ENCODE data around the gene DISP3. TPM values are rescaled to one million over a fixed set of nuclear protein-coding genes. Genes with fewer than 3 reads are reported as not detected.

Gene DISP3
- polyA plus RNA-seq, 1 of the 3 experiments (the other 2 are of a cell fraction): 0.08 TPM

- Histone ChIP-seq H3K4me3 (ENCODE audit: low read depth in 2 of 2, low read length in 1 of 2) (no peak overlapping the region), H3K36me3 (replicated peaks in 1 of 2; ENCODE audit: control insufficient read depth in 1 of 2, insufficient read depth in 2 of 2, low read length in 1 of 2) (no peaks in the 10 kb centered on the region), H3F3A (replicated peaks; ENCODE audit: insufficient read depth) (no peaks in the 10 kb centered on the region), H3K79me2 (ENCODE audit: insufficient read depth) (no peaks in the 10 kb centered on the region), H3K9me3 (no peaks in the 10 kb centered on the region), H3K27me3 (ENCODE audit: insufficient read depth) (no peaks in the 10 kb centered on the region), H3K27ac (ENCODE audit: low read depth in 2 of 2, low read length in 1 of 2) (no peak overlapping the region), H3K9ac (no peak overlapping the region), H3K4me1 (ENCODE audit: control insufficient read depth in 1 of 2, insufficient read depth in 2 of 2, low read depth in 1 of 2, low read length in 1 of 2) (peaks cover 0 to 20% of the 10 kb centered on the region in 2 experiments; a peak in 1 of 4 replicates), H2AFZ (ENCODE audit: low read depth) (no peak overlapping the region), H4K20me1 (ENCODE audit: insufficient read depth) (no peaks in the 10 kb centered on the region), H3K4me2 (no peak overlapping the region), H3K9me2 (no peaks in the 10 kb centered on the region)
- ChIA-PET POLR2A (no interaction called here), CTCF (interaction anchor here (0.6 to 2.2 kb wide), 3 partner anchors 11 to 20 kb away, joined by 3 to 7 read pairs (median 4); no protein-coding TSS in a partner anchor)
- TF ChIP-seq NRF1 (IDR thresholded peaks at IDR 0.05; ENCODE audit: low read depth, low read length) (no peak), GABPA (IDR thresholded peaks at IDR 0.05; ENCODE audit: low read depth) (no peak), MXI1 (IDR thresholded peaks at IDR 0.05; ENCODE audit: low read depth, low read length) (no peak), USF2 (IDR thresholded peaks at IDR 0.05; ENCODE audit: borderline replicate concordance, low read depth, low read length) (no peak), GATA2 (CRISPR knock-in tag; IDR thresholded peaks at IDR 0.05) (no peak), NFIC (IDR thresholded peaks at IDR 0.05; ENCODE audit: borderline replicate concordance) (no peak), RXRA (IDR thresholded peaks at IDR 0.05; ENCODE audit: borderline replicate concordance, low read depth) (no peak), RAD21 (IDR thresholded peaks at IDR 0.05; ENCODE audit: low read length) (no peak), FOXM1 (IDR thresholded peaks at IDR 0.05; ENCODE audit: low read depth) (no peak), ELF1 (IDR thresholded peaks at IDR 0.05) (no peak), JUND (IDR thresholded peaks at IDR 0.05) (no peak), SIN3A (IDR thresholded peaks at IDR 0.05; ENCODE audit: borderline replicate concordance, low read depth, low read length) (no peak)
- TF ChIP-seq, protein P1, sequence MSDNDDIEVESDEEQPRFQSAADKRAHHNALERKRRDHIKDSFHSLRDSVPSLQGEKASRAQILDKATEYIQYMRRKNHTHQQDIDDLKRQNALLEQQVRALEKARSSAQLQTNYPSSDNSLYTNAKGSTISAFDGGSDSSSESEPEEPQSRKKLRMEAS (IDR thresholded peaks at IDR 0.05; ENCODE audit: low read depth): no peak
- DNase-seq: no peak
- 46% methylated on average over 14 of the region's 18 CpGs for WGBS (ENCODE audit: low lambda C conversion rate)
Observed at GRCh38 chr1:11518791-11519628, 40.1 kb downstream of the DISP3 start.

DNA sequence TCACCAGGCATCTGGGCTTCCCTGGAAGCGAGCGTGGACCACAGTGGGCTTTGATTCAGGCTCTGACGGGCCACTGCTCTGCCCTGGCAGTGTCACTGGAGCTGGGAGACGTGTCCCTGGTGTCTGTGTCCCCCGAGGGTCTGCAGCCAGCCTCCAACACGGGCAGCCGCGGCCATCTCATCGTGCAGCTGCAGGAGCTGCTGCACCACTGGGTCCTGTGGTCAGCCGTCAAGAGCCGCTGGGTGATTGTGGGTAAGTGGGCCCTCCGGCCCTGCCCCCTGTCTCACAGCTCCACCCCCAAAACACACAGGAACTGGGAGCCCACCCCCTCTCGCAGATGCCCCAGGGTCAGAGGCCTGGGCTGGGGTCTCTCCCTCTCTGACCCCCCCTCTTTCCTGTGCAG is 40.7 kb downstream of the DISP3 start:
- H3K9ac ChIP-seq: no peak overlapping the region
- H2AFZ ChIP-seq (ENCODE audit: low read depth): no peak overlapping the region
- no peak overlapping the region for H3K4me2 ChIP-seq
- H3K79me2 ChIP-seq (ENCODE audit: insufficient read depth): no peaks in the 10 kb centered on the region
- H3K27me3 ChIP-seq (ENCODE audit: insufficient read depth): no peaks in the 10 kb centered on the region
- CTCF ChIA-PET: interaction anchor here (0.6 to 1.2 kb wide), 2 partner anchors 11 to 17 kb away, joined by 3 to 4 read pairs; no protein-coding TSS in a partner anchor
- H3K4me1 ChIP-seq (ENCODE audit: control insufficient read depth in 1 of 2, insufficient read depth in 2 of 2, low read depth in 1 of 2, low read length in 1 of 2): peaks cover 0 to 20% of the 10 kb centered on the region in 2 experiments; a peak in 1 of 4 replicates
- H3K9me3 ChIP-seq: no peaks in the 10 kb centered on the region
- H3K4me3 ChIP-seq (ENCODE audit: low read depth in 2 of 2, low read length in 1 of 2): no peak overlapping the region
- POLR2A ChIA-PET: no interaction called here
- no peaks in the 10 kb centered on the region for H3F3A ChIP-seq (replicated peaks; ENCODE audit: insufficient read depth)
- no peaks in the 10 kb centered on the region for H4K20me1 ChIP-seq (ENCODE audit: insufficient read depth)
- WGBS (ENCODE audit: low lambda C conversion rate): 80% methylated on average over 1 of the region's 13 CpGs
- no peak for DNase-seq
- no peaks in the 10 kb centered on the region for H3K9me2 ChIP-seq
- no peaks in the 10 kb centered on the region for H3K36me3 ChIP-seq (replicated peaks in 1 of 2; ENCODE audit: control insufficient read depth in 1 of 2, insufficient read depth in 2 of 2, low read length in 1 of 2)
- H3K27ac ChIP-seq (ENCODE audit: low read depth in 2 of 2, low read length in 1 of 2): no peak overlapping the region
- TF ChIP-seq NFIC (IDR thresholded peaks at IDR 0.05; ENCODE audit: borderline replicate concordance) (no peak), SIN3A (IDR thresholded peaks at IDR 0.05; ENCODE audit: borderline replicate concordance, low read depth, low read length) (no peak), YY1 (IDR thresholded peaks at IDR 0.05; ENCODE audit: low read depth) (no peak), TEAD4 (IDR thresholded peaks at IDR 0.05; ENCODE audit: borderline replicate concordance, insufficient read depth) (no peak), FOXJ3 (CRISPR knock-in tag; IDR thresholded peaks at IDR 0.05) (no peak), ELF1 (IDR thresholded peaks at IDR 0.05) (no peak), RFX5 (IDR thresholded peaks at IDR 0.05; ENCODE audit: low read length) (no peak), TAF1 (IDR thresholded peaks at IDR 0.05; ENCODE audit: borderline replicate concordance, low read depth, low read length) (no peak), USF2 (IDR thresholded peaks at IDR 0.05; ENCODE audit: borderline replicate concordance, low read depth, low read length) (no peak), RAD21 (IDR thresholded peaks at IDR 0.05; ENCODE audit: low read length) (no peak), REST (IDR thresholded peaks at IDR 0.05; ENCODE audit: low read depth, low read length) (no peak)
- TF ChIP-seq, protein P2, sequence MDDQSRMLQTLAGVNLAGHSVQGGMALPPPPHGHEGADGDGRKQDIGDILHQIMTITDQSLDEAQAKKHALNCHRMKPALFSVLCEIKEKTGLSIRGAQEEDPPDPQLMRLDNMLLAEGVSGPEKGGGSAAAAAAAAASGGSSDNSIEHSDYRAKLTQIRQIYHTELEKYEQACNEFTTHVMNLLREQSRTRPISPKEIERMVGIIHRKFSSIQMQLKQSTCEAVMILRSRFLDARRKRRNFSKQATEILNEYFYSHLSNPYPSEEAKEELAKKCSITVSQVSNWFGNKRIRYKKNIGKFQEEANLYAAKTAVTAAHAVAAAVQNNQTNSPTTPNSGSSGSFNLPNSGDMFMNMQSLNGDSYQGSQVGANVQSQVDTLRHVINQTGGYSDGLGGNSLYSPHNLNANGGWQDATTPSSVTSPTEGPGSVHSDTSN (IDR thresholded peaks at IDR 0.05): no peak
